Dendritic cell treated with granulocyte-macrophage colony-stimulating factor and Interleukin-4, amounts not matched to agents 40 ng/mL and 50 ng/mL, for 4 days (primary cell): ENCODE measurements around the gene NIP7.

Experiments
- H3K27ac Mint-ChIP-seq: one replicate; pipeline ENCODE4 v1.8.0; 2022; ENCODE audit warnings: mild to moderate bottlenecking, mixed read lengths
- H3K27me3 Mint-ChIP-seq: one replicate; pipeline ENCODE4 v1.8.0; 2022; ENCODE audit warnings: mild to moderate bottlenecking, mixed read lengths
- H3K36me3 Mint-ChIP-seq: one replicate; pipeline ENCODE4 v1.8.0; 2022; ENCODE audit warnings: low read depth, mixed read lengths
- H3K4me1 Mint-ChIP-seq: one replicate; pipeline ENCODE4 v1.8.0; 2022; ENCODE audit warnings: low read depth, mixed read lengths
- H3K4me3 Mint-ChIP-seq: one replicate; pipeline ENCODE4 v1.8.0; 2022; ENCODE audit warnings: mild to moderate bottlenecking, moderate library complexity, mixed read lengths
- H3K9me3 Mint-ChIP-seq: one replicate; pipeline ENCODE4 v1.8.0; 2022; ENCODE audit warnings: mixed read lengths
- intact Hi-C: fragments of 100-400 bp; cut with micrococcal nuclease; formaldehyde crosslinking; loops from one replicate; pipeline ENCODE4 v1.15.0; 2022

The NIP7 gene

GRCh38 chr16:69324013-69324531 lies 15.5 kb upstream of the NIP7 start:
- no peaks in the 10 kb centered on the region for H3K9me3 Mint-ChIP-seq
- peaks cover 95% of the 10 kb centered on the region for H3K36me3 Mint-ChIP-seq
- H3K27me3 Mint-ChIP-seq, result no peaks in the 10 kb centered on the region
- H3K4me3 Mint-ChIP-seq, result no peak overlapping the region
- intact Hi-C loops, result no loop called here
- H3K4me1 Mint-ChIP-seq, result peaks cover 42% of the 10 kb centered on the region
- peak overlapping the region; percentile 40 for H3K27ac Mint-ChIP-seq

- H3K27ac Mint-ChIP-seq, result peak overlapping the region; percentile 40
- peaks cover 49% of the 10 kb centered on the region for H3K4me1 Mint-ChIP-seq
- intact Hi-C loops, result no loop called here
- no peak overlapping the region for H3K4me3 Mint-ChIP-seq
- H3K9me3 Mint-ChIP-seq, result no peaks in the 10 kb centered on the region
- no peaks in the 10 kb centered on the region for H3K27me3 Mint-ChIP-seq
- peaks cover 95% of the 10 kb centered on the region for H3K36me3 Mint-ChIP-seq
Measured at GRCh38 chr16:69324585-69325253, 14.9 kb upstream of the NIP7 start.

- Mint-ChIP-seq H3K9me3 (no peaks in the 10 kb centered on the region), H3K27me3 (no peaks in the 10 kb centered on the region), H3K4me3 (no peak overlapping the region), H3K27ac (no peak overlapping the region), H3K4me1 (peaks cover 53% of the 10 kb centered on the region), H3K36me3 (peaks cover 87% of the 10 kb centered on the region)
- intact Hi-C loops, result no loop called here
Measured at GRCh38 chr16:69325784-69326171, 13.8 kb upstream of the NIP7 start.

- intact Hi-C loops, result no loop called here
- Mint-ChIP-seq H3K4me3 (no peak overlapping the region), H3K27ac (no peak overlapping the region), H3K27me3 (no peaks in the 10 kb centered on the region), H3K9me3 (no peaks in the 10 kb centered on the region), H3K36me3 (peaks cover 82% of the 10 kb centered on the region), H3K4me1 (peaks cover 56% of the 10 kb centered on the region)
Measured at GRCh38 chr16:69326172-69326873, 13.2 kb upstream of the NIP7 start.

GRCh38 chr16:69327585-69328310 lies 11.8 kb upstream of the NIP7 start:
- H3K27ac Mint-ChIP-seq, result no peak overlapping the region
- H3K9me3 Mint-ChIP-seq, result no peaks in the 10 kb centered on the region
- H3K36me3 Mint-ChIP-seq, result peaks cover 80% of the 10 kb centered on the region
- H3K4me3 Mint-ChIP-seq, result no peak overlapping the region
- intact Hi-C loops, result no loop called here
- peaks cover 56% of the 10 kb centered on the region for H3K4me1 Mint-ChIP-seq
- H3K27me3 Mint-ChIP-seq, result no peaks in the 10 kb centered on the region

GRCh38 chr16:69328854-69329316 lies 10.7 kb upstream of the NIP7 start:
- intact Hi-C loops, result no loop called here
- Mint-ChIP-seq H3K27me3 (no peaks in the 10 kb centered on the region), H3K4me3 (no peak overlapping the region), H3K4me1 (peaks cover 49% of the 10 kb centered on the region), H3K36me3 (peaks cover 80% of the 10 kb centered on the region), H3K27ac (no peak overlapping the region), H3K9me3 (no peaks in the 10 kb centered on the region)

- Mint-ChIP-seq H3K4me3 (peak overlapping the region; percentile 82), H3K9me3 (no peaks in the 10 kb centered on the region), H3K4me1 (peaks cover 48% of the 10 kb centered on the region), H3K36me3 (peaks cover 80% of the 10 kb centered on the region), H3K27ac (peak overlapping the region; percentile 43), H3K27me3 (no peaks in the 10 kb centered on the region)
- intact Hi-C loops, result loop anchor here (1.0 kb wide), 1 partner anchor 10 kb away; the partner anchor contains the start of genes COG8 and NIP7
Measured at GRCh38 chr16:69329369-69330285, 9.9 kb upstream of the NIP7 start.

GRCh38 chr16:69330286-69331109 lies 9.1 kb upstream of the NIP7 start, which contains the start of gene PDF:
Gene PDF, minus strand, starts transcription at chr16:69330588. Its CDS starts 18 bp downstream, at chr16:69330570.
- H3K36me3 Mint-ChIP-seq, result peaks cover 80% of the 10 kb centered on the region
- H3K27me3 Mint-ChIP-seq, result no peaks in the 10 kb centered on the region
- peaks cover 48% of the 10 kb centered on the region for H3K4me1 Mint-ChIP-seq
- H3K27ac Mint-ChIP-seq, result peak within 1 kb of the TSS; percentile 82
- peak within 1 kb of the TSS; percentile 82 for H3K4me3 Mint-ChIP-seq
- intact Hi-C loops, result loop anchor here (1.0 kb wide), 1 partner anchor 9 kb away; the partner anchor contains the start of genes COG8 and NIP7
- H3K9me3 Mint-ChIP-seq, result no peaks in the 10 kb centered on the region

- no peak overlapping the region for H3K4me3 Mint-ChIP-seq
- H3K27me3 Mint-ChIP-seq, result no peaks in the 10 kb centered on the region
- no peaks in the 10 kb centered on the region for H3K9me3 Mint-ChIP-seq
- intact Hi-C loops, result no loop called here
- peaks cover 75% of the 10 kb centered on the region for H3K36me3 Mint-ChIP-seq
- no peak overlapping the region for H3K27ac Mint-ChIP-seq
- H3K4me1 Mint-ChIP-seq, result peaks cover 46% of the 10 kb centered on the region
Measured at GRCh38 chr16:69334696-69335095, 4.9 kb upstream of the NIP7 start.

- H3K36me3 Mint-ChIP-seq, result peaks cover 90% of the 10 kb centered on the region
- intact Hi-C loops, result loop anchor here (1.0 to 2.0 kb wide), 2 partner anchors 8 to 48 kb away; partner anchors contain the start of genes PDF and TERF2
- peaks cover 50% of the 10 kb centered on the region for H3K4me1 Mint-ChIP-seq
- H3K27me3 Mint-ChIP-seq, result no peaks in the 10 kb centered on the region
- H3K4me3 Mint-ChIP-seq, result peak overlapping the region; percentile 93
- peak overlapping the region; percentile 90 for H3K27ac Mint-ChIP-seq
- H3K9me3 Mint-ChIP-seq, result no peaks in the 10 kb centered on the region
Measured at GRCh38 chr16:69338557-69339288, 849 bp upstream of the NIP7 start.

GRCh38 chr16:69340095-69340644 lies 598 bp downstream of the NIP7 start:
- no peaks in the 10 kb centered on the region for H3K27me3 Mint-ChIP-seq
- peak overlapping the region; percentile 93 for H3K4me3 Mint-ChIP-seq
- no peaks in the 10 kb centered on the region for H3K9me3 Mint-ChIP-seq
- peaks cover 38% of the 10 kb centered on the region for H3K4me1 Mint-ChIP-seq
- peak overlapping the region; percentile 90 for H3K27ac Mint-ChIP-seq
- H3K36me3 Mint-ChIP-seq, result peaks cover 83% of the 10 kb centered on the region
- intact Hi-C loops, result no loop called here

- Mint-ChIP-seq H3K4me1 (peaks cover 36% of the 10 kb centered on the region), H3K27ac (no peak overlapping the region), H3K36me3 (peaks cover 73% of the 10 kb centered on the region), H3K4me3 (no peak overlapping the region), H3K9me3 (no peaks in the 10 kb centered on the region), H3K27me3 (no peaks in the 10 kb centered on the region)
- intact Hi-C loops, result no loop called here
Measured at GRCh38 chr16:69344171-69344570, 4.6 kb downstream of the NIP7 start.
